HG02938 (cell line): ENCODE results near the gene DCBLD1.

Experiments used
- ATAC-seq: cut with Tn5 transposase; IDR thresholded peaks from one replicate; pipeline ENCODE4 v1.9.1; 2021; ENCODE audit warnings: mild to moderate bottlenecking, moderate library complexity; ENCODE audit not compliant: unreplicated experiment

The DCBLD1 gene

GRCh38 chr6:117469791-117470190 is 12.7 kb upstream of the DCBLD1 start:
- no peak for ATAC-seq

DNA sequence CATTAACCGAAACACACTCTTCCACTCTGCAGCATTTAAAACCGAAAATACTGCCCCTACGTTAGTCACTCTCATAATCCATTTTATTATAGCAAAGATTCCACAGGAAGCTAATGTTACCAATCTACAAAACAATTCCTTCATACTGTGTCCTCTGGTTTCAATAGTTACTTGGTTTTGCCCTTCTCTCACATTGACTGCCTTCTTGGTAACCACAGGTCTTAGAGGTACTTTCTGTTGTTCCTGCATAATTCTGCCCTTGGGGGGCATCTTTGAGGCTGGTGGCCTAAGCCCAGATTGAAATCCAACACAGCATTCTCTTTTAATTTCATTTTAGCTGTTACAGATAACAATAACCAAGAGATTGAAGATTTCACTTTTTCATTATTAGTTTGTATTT is 9.8 kb upstream of the DCBLD1 start:
- ATAC-seq, result no peak

- ATAC-seq, result no peak
Measured at GRCh38 chr6:117473401-117473800, 9.1 kb upstream of the DCBLD1 start.

- peak; percentile 25 for ATAC-seq
Measured at GRCh38 chr6:117477988-117478852, 4.3 kb upstream of the DCBLD1 start.

DNA sequence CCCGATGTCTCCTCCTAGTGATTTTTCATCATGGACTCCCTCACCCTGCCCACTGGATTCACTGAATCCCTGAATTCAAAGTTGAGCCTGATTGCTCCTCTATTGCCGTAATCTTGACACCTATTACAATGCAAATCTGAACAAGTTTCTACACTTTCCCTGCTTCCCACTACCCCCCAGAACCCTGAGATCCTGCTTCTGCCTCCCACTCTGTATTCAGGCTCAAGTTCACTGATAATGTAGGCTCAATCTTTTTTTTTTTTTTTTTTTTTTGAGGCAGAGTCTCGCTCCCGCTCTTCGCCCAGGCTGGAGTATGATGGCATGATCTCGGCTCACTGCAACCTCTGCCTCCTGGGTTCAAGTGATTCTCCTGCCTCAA is 3.6 kb upstream of the DCBLD1 start:
- ATAC-seq, result no peak

DNA sequence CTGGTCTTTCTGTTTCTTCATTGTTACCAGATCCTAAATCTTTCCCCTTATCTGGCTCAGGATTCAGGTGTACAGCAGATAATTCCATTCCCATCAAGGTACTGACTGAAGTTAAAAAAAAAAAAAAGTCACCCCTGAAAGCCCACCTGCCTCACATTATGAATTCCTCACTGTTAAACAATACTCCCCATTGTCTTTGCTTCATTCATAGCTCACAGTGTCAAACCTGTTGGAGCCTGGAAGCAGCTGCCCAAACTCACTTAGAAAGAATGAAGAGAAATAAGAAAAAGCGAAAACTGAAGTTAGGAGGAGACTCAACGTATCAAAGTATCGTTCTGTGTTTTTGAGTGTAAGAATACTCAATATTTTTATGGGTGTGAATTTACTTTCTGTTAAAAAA is 1.8 kb upstream of the DCBLD1 start:
- no peak for ATAC-seq

DNA sequence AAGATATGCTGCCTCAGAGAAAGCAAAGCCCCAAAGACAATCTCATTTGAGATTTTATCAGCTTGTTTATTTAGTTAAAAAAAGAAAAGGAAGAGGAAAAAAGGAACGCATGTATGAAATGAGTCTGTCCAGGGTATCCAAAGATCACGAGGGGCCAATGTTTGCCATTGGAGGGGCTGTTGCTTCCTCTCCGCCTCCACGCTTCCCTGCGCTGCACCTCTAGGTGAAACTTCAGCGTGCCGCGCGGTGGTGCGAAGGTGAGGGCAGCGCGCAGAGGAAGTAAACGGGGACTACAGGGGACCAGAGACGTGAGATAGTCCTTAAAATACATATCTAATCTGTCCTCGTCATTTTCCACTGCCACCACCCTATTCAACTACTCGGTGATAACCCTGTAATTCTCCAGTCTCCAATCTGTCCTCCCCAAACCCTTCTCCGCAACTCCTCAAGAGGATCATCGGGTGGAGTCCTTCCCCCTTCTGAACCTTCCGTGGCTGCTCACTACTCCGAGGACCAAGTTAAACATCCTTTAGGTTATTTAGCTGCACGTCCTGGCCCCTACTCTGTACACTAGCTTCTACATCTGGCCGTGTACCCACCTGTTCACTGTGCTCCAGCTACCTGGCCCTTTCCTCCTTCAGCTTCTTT is 1.1 kb upstream of the DCBLD1 start:
- no peak for ATAC-seq

GRCh38 chr6:117481926-117482239 is 591 bp upstream of the DCBLD1 start:
- ATAC-seq, result peak; percentile 3

- peak; percentile 6 for ATAC-seq
Measured at GRCh38 chr6:117483004-117483644, 650 bp downstream of the DCBLD1 start.

DNA sequence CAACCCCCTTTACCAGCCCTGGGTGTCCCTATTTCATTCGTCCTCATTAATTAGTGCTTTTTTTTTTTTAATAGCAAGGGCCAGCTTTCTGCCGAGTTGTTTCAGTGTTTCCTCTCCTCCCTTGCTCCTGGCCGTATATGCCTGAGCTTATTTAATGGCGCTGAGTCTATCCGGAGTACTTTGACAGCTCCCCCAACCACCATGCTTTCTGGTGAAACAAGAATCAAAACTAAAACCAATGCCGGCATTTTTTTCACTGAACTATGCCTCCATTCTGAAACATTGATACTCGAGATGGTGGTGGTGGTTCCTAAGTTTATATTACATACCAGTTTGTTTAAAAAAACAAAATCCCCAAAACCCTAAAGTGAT is 1.2 kb downstream of the DCBLD1 start:
- ATAC-seq, result peak; percentile 17

DNA sequence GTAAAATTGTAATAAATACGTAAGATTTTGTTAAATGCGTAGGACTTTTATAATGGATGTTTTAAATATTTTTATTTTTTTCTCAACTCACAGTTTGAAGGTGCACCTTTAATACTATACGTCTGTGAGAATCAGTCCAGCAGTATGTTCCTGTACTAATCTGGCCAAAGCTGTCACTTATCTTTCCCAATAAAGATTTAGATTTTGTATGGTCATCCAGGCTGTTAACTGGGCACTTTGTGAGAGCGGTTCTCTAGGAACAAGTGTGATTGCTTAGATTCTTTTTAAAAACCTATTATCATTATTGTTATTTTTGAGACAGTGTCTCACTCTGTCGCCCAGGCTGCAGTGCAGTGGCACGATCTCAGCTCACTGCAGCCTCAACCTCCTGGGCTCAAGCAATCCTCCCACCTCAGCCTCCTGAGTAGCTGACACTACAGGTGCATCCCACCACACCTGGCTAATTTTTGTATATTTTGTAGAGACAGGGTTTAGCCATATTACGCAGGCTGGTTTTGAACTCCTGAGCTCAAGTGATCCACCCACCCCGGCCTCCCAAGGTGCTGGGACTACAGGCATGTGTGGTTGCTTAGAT is 1.7 kb downstream of the DCBLD1 start:
- ATAC-seq, result no peak

GRCh38 chr6:117485433-117485832 is 3.0 kb downstream of the DCBLD1 start:
- no peak for ATAC-seq

- ATAC-seq, result no peak
Measured at GRCh38 chr6:117487821-117488220, 5.3 kb downstream of the DCBLD1 start.

GRCh38 chr6:117489003-117489402 is 6.5 kb downstream of the DCBLD1 start:
- ATAC-seq, result no peak

DNA sequence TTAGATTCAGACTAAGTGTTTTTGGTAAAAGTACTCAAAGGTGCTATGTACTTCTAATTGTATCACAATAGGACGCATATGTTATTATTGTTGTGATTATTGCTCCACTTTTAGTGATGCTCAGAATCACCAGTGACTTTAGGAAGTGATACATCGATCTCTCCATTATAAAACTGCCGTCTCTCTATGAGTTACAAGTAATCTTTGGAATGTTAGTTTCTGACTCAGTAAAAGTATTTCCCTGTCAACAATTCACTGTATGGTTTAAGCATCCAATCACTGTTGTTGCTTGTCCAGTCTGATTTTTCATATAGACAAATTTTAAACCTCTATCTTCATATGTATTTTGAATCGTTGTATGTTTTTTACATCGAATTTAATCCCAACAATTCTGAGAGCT is 9.4 kb downstream of the DCBLD1 start:
- ATAC-seq, result no peak

DNA sequence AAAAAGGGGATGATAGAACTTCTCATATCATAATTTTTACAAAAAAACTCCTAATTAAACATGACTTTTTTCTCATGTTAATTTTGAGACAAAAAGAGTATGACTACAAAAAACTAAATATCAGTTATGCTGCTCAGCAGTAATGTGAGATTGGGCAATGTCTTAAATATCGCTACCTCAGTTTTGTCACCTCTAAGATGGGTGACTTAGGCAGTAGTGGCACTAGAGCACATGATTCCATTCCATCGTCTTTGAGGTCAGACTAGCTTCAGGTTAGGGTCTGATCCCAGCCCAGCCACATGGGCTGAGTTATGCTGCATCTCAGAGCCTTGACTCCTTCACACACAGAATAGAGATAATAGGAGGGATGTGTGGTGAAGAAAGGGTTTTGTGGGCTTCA is 11.0 kb downstream of the DCBLD1 start:
- no peak for ATAC-seq

DNA sequence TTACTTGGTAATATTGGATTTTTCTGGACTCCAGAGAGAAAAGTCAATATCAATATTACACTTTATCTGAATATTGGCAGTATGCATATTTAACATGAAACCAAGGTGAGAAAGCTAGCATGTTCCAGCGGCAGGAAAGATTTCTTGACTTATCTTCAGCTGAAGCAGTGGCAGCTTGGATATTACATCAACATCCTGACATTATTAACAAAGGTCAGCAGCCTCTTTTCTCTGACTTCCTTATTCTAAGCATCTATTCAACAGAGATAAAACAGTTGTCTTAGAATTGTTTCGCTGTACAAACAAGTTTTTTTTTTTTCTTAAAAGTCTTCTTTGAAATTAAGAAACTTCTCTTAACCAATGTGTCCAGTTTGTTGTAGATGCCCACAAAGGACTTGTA is 11.8 kb downstream of the DCBLD1 start:
- no peak for ATAC-seq

- ATAC-seq, result no peak
Measured at GRCh38 chr6:117494694-117495318, 12.3 kb downstream of the DCBLD1 start.

DNA sequence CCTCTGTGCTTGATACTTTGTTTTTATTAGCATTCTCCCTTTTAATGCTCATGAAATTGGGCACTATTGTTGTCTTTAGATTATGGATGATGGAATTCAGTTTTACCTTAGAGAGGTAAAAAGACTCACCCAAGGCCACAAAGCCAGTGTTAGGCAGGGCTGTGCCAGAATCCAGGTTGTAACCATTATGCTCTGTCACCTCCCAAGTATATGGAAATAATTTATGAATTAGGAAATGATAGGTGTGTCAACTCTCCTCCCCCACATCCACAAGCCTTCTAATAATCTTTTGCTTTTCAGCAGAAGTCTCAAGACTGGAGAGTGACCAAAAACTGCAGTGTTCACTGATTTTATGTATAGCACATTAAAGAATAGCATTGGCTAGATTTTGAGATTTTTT is 13.0 kb downstream of the DCBLD1 start:
- no peak for ATAC-seq

- no peak for ATAC-seq
Measured at GRCh38 chr6:117495869-117496268, 13.4 kb downstream of the DCBLD1 start.

- peak; percentile 47 for ATAC-seq
Measured at GRCh38 chr6:117496383-117496990, 14.0 kb downstream of the DCBLD1 start.
